Measurements from ENCODE around the gene ARSG. TPM values are rescaled to one million over a fixed set of nuclear protein-coding genes. Genes with fewer than 3 reads are reported as not detected.

Gene ARSG
- total RNA-seq, 1 donor from 2014 or later: 4.3 TPM

DNA sequence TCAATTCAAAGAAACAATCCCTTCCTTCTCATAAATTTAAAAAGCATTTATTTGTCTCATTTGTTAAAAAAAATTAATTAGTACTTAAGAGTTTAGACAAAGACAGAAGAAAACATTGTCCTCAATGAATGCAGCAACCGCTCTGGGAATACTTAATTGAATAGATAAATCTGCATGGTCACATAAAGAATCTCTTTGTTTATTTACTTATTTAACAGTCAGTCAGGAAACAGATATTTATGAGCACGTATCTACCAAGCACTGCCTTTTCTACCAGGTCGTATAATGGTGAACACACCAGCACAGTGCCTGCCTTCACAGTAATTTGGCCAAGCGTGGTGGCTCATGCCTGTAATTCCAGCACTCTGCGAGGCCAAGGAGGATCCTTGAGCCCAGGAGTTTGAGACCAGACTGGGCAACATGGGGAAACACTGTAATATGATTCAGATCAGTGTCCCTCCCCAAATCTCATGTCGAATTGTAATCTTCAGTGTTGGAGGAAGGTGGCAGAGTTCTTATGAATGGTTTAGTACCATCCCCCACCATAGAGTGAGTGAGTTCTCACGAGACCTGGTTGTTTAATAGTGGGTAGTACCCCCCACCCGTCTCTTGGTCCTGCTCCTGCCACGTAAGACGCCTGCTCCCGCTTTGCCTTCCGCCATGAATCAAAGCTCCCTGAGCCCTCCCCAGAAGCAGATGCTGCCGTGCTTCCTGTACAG lies 157.9 kb downstream of the ARSG start:
- DNase-seq (ENCODE audit: low spot score): no peak

- no peak for DNase-seq (ENCODE audit: low spot score)
These were observed 159.1 kb downstream of the ARSG start for GRCh38 chr17:68450391-68450790.

- DNase-seq (ENCODE audit: low spot score): no peak
These were observed 159.5 kb downstream of the ARSG start for GRCh38 chr17:68450801-68451200.

DNA sequence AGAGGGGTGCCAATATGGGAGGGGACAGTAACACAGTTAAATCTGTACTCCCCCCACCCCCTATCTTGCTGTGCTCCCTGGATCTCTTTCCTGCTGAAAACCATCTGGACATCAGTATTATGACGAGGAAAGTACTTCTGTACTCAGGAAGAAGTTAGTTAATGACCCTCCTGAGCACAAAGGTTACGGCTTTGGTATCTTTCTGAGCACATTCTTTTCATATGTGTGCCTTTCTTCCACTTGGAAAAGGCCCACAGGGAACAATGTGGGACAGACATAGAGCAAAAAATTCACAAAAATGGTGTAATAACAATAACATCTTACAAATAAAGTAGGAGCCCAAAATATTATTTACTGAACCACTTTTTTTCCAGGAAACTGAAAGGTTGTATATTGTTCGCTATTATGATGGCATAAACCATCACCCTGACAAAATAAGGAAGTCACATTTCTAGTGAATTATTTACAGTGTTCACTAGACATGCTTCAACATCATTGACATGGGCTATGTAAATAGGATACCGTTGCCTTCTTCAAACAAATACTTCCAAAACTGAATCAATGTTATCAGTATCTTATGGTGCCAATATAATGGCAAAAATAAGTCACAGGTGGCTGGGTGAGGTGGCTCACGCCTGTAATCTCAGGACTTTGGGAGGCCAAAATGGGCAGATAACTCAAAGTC lies 160.5 kb downstream of the ARSG start:
- no peak for DNase-seq (ENCODE audit: low spot score)

GRCh38 chr17:68452724-68453290 lies 161.5 kb downstream of the ARSG start:
- no peak for DNase-seq (ENCODE audit: low spot score)

GRCh38 chr17:68453991-68454665 lies 162.8 kb downstream of the ARSG start:
- no peak for DNase-seq (ENCODE audit: low spot score)

- DNase-seq (ENCODE audit: low spot score): no peak
These were observed 164.6 kb downstream of the ARSG start for GRCh38 chr17:68455901-68456338.

DNA sequence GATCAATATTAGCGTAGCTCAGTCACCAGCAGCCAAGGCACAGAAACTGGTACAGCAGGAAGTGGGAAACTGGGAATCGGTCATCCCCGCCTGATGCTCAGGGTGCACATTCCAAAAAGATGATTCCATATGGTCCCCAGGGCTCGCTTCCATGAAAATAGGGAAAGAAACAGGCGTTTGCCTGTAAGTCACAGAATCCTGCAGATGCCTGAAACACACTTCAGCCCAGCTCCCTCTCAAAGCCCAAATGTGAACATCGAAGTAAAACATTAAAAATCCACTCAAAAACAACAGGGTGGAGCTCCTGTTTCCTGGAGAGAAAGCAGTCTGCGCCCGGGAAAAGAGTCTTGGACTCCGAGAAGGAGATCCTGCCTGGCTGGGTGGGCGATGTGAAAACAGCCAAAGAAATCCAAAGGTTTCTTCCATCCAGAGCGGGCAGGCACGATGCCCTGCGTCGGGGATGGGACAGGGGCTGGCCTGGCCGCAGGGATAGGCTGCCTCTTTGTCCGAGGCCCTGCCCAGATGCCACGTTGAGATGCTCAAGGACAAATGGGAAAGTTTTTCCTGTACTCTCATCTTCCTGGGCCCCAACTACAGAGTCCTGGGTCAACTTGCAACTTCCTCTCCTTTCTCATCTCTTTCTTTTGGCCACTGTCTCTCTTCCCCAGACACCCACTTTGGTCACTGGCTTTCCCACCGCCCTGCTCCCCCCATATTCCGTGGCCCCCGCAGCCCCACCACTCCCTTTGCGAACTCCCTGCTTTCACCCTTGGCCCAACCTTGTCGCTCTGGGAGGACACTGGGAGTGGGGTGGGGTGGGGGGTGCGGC lies 165.3 kb downstream of the ARSG start:
- no peak for DNase-seq (ENCODE audit: low spot score)

DNA sequence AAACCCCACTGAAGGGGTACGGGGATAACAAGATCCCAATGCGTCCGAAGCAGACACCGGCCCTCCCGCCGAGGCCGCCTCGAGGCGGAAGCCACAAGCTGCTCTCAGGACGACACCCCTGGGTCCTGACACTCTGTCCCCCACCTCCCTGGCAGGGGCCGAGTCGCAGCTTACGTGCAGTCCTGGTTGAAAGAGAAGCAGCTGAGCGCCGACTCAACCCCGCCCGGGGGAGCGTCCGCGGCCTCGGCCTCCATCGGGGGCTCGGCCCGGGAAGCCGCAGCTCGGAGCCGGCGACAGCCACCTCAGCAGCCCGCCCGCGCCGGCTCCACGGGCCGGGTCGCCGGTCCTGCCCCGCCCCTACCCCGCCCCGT lies 165.9 kb downstream of the ARSG start, which contains the start of gene WIPI1:
Gene WIPI1, minus strand, starts transcription at position 329 of the 371 bp plus-strand sequence. Its CDS starts 75 bp downstream, at position 254.
- peak; percentile 91 for DNase-seq (ENCODE audit: low spot score)

DNA sequence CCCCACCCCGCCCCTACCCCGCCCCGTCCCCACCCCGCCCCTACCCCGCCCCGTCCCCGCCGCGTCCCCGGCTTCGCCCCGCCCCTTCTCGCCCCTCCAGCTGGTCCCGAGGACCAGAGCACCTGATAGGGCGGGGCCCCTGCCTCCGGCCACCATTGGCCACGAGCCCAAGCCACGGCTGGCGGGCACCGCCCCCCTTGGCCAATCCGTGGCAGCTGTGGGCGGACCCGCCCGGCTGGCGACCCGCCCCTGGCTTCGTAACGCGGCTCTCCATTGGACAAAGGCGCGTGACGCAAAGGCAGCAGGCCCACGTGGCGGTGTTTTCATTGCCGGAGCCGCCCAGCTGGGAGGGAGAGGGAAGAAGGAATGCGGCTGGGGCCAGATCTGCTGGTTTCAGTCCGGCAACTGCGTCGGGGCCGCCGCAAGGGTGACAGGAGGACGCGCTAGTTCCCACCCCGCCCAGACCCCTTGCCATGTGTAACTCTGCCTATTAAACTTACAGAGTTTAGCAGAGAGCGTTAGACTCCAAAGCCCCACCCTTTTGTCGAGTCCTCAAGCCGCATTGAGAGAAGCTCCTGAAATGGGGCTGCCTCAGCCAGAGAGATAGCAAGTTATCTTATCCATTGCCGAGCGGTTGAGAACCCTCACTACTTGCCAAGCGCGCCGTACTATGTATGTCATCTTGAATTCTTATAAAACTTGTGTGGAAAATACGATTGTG lies 166.4 kb downstream of the ARSG start:
- DNase-seq (ENCODE audit: low spot score): peak; percentile 100

DNA sequence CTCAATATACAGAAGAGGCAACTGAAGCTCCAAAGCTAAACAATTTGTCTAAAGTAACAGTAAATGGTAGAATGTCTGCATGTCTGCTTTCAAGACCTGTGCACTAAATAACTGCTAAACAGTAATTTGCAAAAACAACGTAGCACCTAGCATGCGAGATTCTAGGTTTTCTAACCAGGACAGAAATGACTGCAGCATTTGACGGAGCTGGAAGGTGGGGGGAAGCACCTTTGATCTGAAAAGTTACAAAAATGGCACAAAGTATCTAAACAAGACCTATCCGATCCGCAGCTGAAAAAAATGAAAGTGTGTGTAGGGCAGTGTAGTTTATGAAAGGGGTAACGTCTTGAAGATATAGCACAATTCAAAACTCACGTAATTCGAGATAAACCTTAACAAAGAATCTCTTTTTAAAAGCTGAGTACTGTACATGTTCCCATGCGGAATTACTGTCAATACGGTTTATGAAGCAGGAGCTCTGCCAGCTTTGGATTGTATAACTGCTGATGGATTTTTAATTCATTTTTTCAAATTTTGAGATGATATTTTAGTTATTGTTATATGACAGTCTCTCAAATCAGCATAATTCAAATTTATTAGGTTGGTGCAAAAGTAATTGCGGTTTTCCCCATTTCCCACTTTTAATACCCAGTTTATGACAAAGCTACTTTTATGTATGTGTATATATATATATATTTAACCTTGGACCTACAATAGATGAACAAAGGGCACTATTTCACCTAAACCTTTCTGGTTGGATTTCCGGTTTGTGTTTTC lies 167.2 kb downstream of the ARSG start:
- DNase-seq (ENCODE audit: low spot score): no peak

- DNase-seq (ENCODE audit: low spot score): no peak
These were observed 167.8 kb downstream of the ARSG start for GRCh38 chr17:68459037-68459639.

GRCh38 chr17:68460146-68460545 lies 168.9 kb downstream of the ARSG start:
- DNase-seq (ENCODE audit: low spot score): no peak

DNA sequence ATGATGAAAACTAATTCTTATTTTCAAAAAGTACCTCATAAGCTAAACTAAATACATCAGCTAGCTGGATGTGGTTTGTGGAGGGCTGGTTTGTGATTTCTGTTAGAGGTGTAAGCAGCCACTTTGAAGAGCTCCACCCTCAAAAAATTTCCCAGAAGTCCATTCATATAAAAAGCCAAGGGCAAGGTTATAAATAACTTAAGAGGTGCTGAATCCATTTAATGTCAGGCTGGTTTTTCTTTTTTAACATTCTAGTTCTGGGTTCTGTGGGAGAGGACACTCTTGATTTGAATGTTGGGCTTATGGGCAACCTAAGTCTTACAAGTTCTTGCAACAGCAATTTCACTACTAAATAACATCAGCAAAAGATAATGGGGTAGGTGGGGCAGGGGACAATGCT lies 169.4 kb downstream of the ARSG start:
- no peak for DNase-seq (ENCODE audit: low spot score)

GRCh38 chr17:68461122-68461539 lies 169.8 kb downstream of the ARSG start:
- DNase-seq (ENCODE audit: low spot score): no peak

DNA sequence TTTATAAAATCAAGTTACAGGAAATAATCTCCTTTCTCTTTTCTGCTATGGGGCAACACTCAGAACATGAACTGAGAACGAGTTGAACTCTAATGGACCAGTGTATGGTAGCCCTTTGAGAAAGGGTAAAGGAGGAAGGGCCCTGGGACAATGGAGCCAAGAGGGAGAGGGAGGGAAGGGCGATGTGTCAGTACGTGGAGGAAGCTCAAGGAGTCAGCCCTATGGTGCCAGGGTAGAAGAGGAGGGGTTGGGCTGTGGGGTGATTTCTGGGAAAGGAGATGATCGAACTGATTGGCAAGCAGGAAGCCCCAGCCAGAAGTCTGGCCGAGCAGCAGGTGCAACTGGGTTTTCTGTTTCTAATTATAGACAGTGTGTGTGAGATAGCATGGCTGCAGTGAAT lies 170.3 kb downstream of the ARSG start:
- no peak for DNase-seq (ENCODE audit: low spot score)

- no peak for DNase-seq (ENCODE audit: low spot score)
These were observed 171.3 kb downstream of the ARSG start for GRCh38 chr17:68462381-68463210.

Data from mesenteric fat pad (tissue), 1 donor.